ENCODE measurements around the gene CRYGS. TPM values are rescaled to one million over a fixed set of nuclear protein-coding genes. Genes with fewer than 3 reads are reported as not detected.

CRYGS gene
- total and polyA plus RNA-seq, 9 of the 15 experiments (the other 6 are each of a cell fraction or from before 2014, with no cell fraction given), result 1.5 to 3.8 (median 2.0) TPM

Other genes with a start within 250 kb of the CRYGS start
Only the 7 nearest of the 8 such genes appear.
- gene DGKG, start 182.1 kb downstream of the CRYGS start, total RNA-seq (2014; rRNA removed), result 0.27 TPM in 1 of 2 replicates, not detected in the other
- 0.35 and 0.36 TPM in 2 replicates for gene DGKG, start 182.1 kb downstream of the CRYGS start, total RNA-seq (2014; rRNA removed; fragmentation: Illumina TruSeq; extraction: Trizol)
- gene DGKG, start 182.1 kb downstream of the CRYGS start, total RNA-seq (2015; rRNA removed; fragmentation: Illumina TruSeq; extraction: Trizol), result 0.04 and 0.15 TPM in 2 replicates
- gene DGKG, start 182.1 kb downstream of the CRYGS start, total RNA-seq (2021), result 0.29 TPM in 1 of 2 replicates, not detected in the other
- 0.14 TPM in 1 of 2 replicates, not detected in the other for gene DGKG, start 182.1 kb downstream of the CRYGS start, polyA plus RNA-seq (2011; rRNA removed)
- 0.18 TPM in 1 of 2 replicates, not detected in the other for gene DGKG, start 182.1 kb downstream of the CRYGS start, polyA plus RNA-seq (2014; fragmentation: Illumina TruSeq; extraction: Trizol)
- under 1 TPM; 0.13 to 0.15 TPM for gene DGKG, start 182.1 kb downstream of the CRYGS start, polyA plus RNA-seq (2014; fragmentation: Nextera tagmentation; extraction: Ambion mirVana)
- 0.01 and 0.35 TPM in 2 replicates for gene DGKG, start 182.1 kb downstream of the CRYGS start, polyA plus RNA-seq (2014; rRNA removed)
- gene TBCCD1, start 23.0 kb upstream of the CRYGS start, total RNA-seq (2014; rRNA removed), result 17.7 and 22.7 TPM in 2 replicates
- gene TBCCD1, start 23.0 kb upstream of the CRYGS start, total RNA-seq (2014; rRNA removed; fragmentation: Illumina TruSeq; extraction: Trizol), result 26.2 and 26.8 TPM in 2 replicates
- 21.1 and 21.2 TPM in 2 replicates for gene TBCCD1, start 23.0 kb upstream of the CRYGS start, total RNA-seq (2015; rRNA removed; fragmentation: Illumina TruSeq; extraction: Trizol)
- gene TBCCD1, start 23.0 kb upstream of the CRYGS start, total RNA-seq (2021), result 18.4 and 20.9 TPM in 2 replicates
- gene TBCCD1, start 23.0 kb upstream of the CRYGS start, polyA plus RNA-seq (2011; rRNA removed), result 26.0 and 31.1 TPM in 2 replicates
- gene TBCCD1, start 23.0 kb upstream of the CRYGS start, polyA plus RNA-seq (2014; fragmentation: Illumina TruSeq; extraction: Trizol), result 18.4 and 22.2 TPM in 2 replicates
- 10 to 100 TPM; 18.9 to 21.4 TPM for gene TBCCD1, start 23.0 kb upstream of the CRYGS start, polyA plus RNA-seq (2014; fragmentation: Nextera tagmentation; extraction: Ambion mirVana)
- gene TBCCD1, start 23.0 kb upstream of the CRYGS start, polyA plus RNA-seq (2014; rRNA removed), result 16.2 and 17.9 TPM in 2 replicates
- gene DNAJB11, start 26.3 kb upstream of the CRYGS start, total RNA-seq (2014; rRNA removed), result 68.1 and 71.4 TPM in 2 replicates
- 63.8 and 65.7 TPM in 2 replicates for gene DNAJB11, start 26.3 kb upstream of the CRYGS start, total RNA-seq (2014; rRNA removed; fragmentation: Illumina TruSeq; extraction: Trizol)
- gene DNAJB11, start 26.3 kb upstream of the CRYGS start, total RNA-seq (2015; rRNA removed; fragmentation: Illumina TruSeq; extraction: Trizol), result 67.1 and 67.7 TPM in 2 replicates
- gene DNAJB11, start 26.3 kb upstream of the CRYGS start, total RNA-seq (2021), result 44.4 and 49.3 TPM in 2 replicates
- 29.9 and 40.1 TPM in 2 replicates for gene DNAJB11, start 26.3 kb upstream of the CRYGS start, polyA plus RNA-seq (2011; rRNA removed)
- 48.7 and 63.9 TPM in 2 replicates for gene DNAJB11, start 26.3 kb upstream of the CRYGS start, polyA plus RNA-seq (2014; fragmentation: Illumina TruSeq; extraction: Trizol)
- 10 to 100 TPM; 14.8 to 16.7 TPM for gene DNAJB11, start 26.3 kb upstream of the CRYGS start, polyA plus RNA-seq (2014; fragmentation: Nextera tagmentation; extraction: Ambion mirVana)
- 74.7 and 77.0 TPM in 2 replicates for gene DNAJB11, start 26.3 kb upstream of the CRYGS start, polyA plus RNA-seq (2014; rRNA removed)
- not detected in 2 replicates for gene AHSG, start 68.7 kb upstream of the CRYGS start, total RNA-seq (2014; rRNA removed)
- not detected in 2 replicates for gene AHSG, start 68.7 kb upstream of the CRYGS start, total RNA-seq (2014; rRNA removed; fragmentation: Illumina TruSeq; extraction: Trizol)
- gene AHSG, start 68.7 kb upstream of the CRYGS start, total RNA-seq (2015; rRNA removed; fragmentation: Illumina TruSeq; extraction: Trizol), result not detected in 2 replicates
- 0.69 and 1.2 TPM in 2 replicates for gene AHSG, start 68.7 kb upstream of the CRYGS start, total RNA-seq (2021)
- gene AHSG, start 68.7 kb upstream of the CRYGS start, polyA plus RNA-seq (2011; rRNA removed), result not detected in 2 replicates
- gene AHSG, start 68.7 kb upstream of the CRYGS start, polyA plus RNA-seq (2014; fragmentation: Illumina TruSeq; extraction: Trizol), result not detected in 2 replicates
- not detected for gene AHSG, start 68.7 kb upstream of the CRYGS start, polyA plus RNA-seq (2014; fragmentation: Nextera tagmentation; extraction: Ambion mirVana)
- gene AHSG, start 68.7 kb upstream of the CRYGS start, polyA plus RNA-seq (2014; rRNA removed), result not detected in 2 replicates
- not detected in 2 replicates for gene FETUB, start 96.0 kb upstream of the CRYGS start, total RNA-seq (2014; rRNA removed)
- not detected in 2 replicates for gene FETUB, start 96.0 kb upstream of the CRYGS start, total RNA-seq (2014; rRNA removed; fragmentation: Illumina TruSeq; extraction: Trizol)
- gene FETUB, start 96.0 kb upstream of the CRYGS start, total RNA-seq (2015; rRNA removed; fragmentation: Illumina TruSeq; extraction: Trizol), result not detected in 2 replicates
- gene FETUB, start 96.0 kb upstream of the CRYGS start, total RNA-seq (2021), result not detected in 2 replicates
- gene FETUB, start 96.0 kb upstream of the CRYGS start, polyA plus RNA-seq (2011; rRNA removed), result not detected in 2 replicates
- gene FETUB, start 96.0 kb upstream of the CRYGS start, polyA plus RNA-seq (2014; fragmentation: Illumina TruSeq; extraction: Trizol), result not detected in 2 replicates
- gene FETUB, start 96.0 kb upstream of the CRYGS start, polyA plus RNA-seq (2014; fragmentation: Nextera tagmentation; extraction: Ambion mirVana), result not detected
- gene FETUB, start 96.0 kb upstream of the CRYGS start, polyA plus RNA-seq (2014; rRNA removed), result not detected in 2 replicates
- not detected in 2 replicates for gene HRG, start 121.6 kb upstream of the CRYGS start, total RNA-seq (2014; rRNA removed)
- not detected in 2 replicates for gene HRG, start 121.6 kb upstream of the CRYGS start, total RNA-seq (2014; rRNA removed; fragmentation: Illumina TruSeq; extraction: Trizol)
- gene HRG, start 121.6 kb upstream of the CRYGS start, total RNA-seq (2015; rRNA removed; fragmentation: Illumina TruSeq; extraction: Trizol), result not detected in 2 replicates
- not detected in 2 replicates for gene HRG, start 121.6 kb upstream of the CRYGS start, total RNA-seq (2021)
- gene HRG, start 121.6 kb upstream of the CRYGS start, polyA plus RNA-seq (2011; rRNA removed), result not detected in 2 replicates
- gene HRG, start 121.6 kb upstream of the CRYGS start, polyA plus RNA-seq (2014; fragmentation: Illumina TruSeq; extraction: Trizol), result not detected in 2 replicates
- gene HRG, start 121.6 kb upstream of the CRYGS start, polyA plus RNA-seq (2014; fragmentation: Nextera tagmentation; extraction: Ambion mirVana), result not detected
- not detected in 2 replicates for gene HRG, start 121.6 kb upstream of the CRYGS start, polyA plus RNA-seq (2014; rRNA removed)
- not detected in 2 replicates for gene KNG1, start 173.0 kb upstream of the CRYGS start, total RNA-seq (2014; rRNA removed)
- gene KNG1, start 173.0 kb upstream of the CRYGS start, total RNA-seq (2014; rRNA removed; fragmentation: Illumina TruSeq; extraction: Trizol), result not detected in 2 replicates
- not detected in 2 replicates for gene KNG1, start 173.0 kb upstream of the CRYGS start, total RNA-seq (2015; rRNA removed; fragmentation: Illumina TruSeq; extraction: Trizol)
- gene KNG1, start 173.0 kb upstream of the CRYGS start, total RNA-seq (2021), result 0.07 and 0.09 TPM in 2 replicates
- not detected in 2 replicates for gene KNG1, start 173.0 kb upstream of the CRYGS start, polyA plus RNA-seq (2011; rRNA removed)
- gene KNG1, start 173.0 kb upstream of the CRYGS start, polyA plus RNA-seq (2014; fragmentation: Illumina TruSeq; extraction: Trizol), result not detected in 2 replicates
- gene KNG1, start 173.0 kb upstream of the CRYGS start, polyA plus RNA-seq (2014; fragmentation: Nextera tagmentation; extraction: Ambion mirVana), result not detected
- not detected in 2 replicates for gene KNG1, start 173.0 kb upstream of the CRYGS start, polyA plus RNA-seq (2014; rRNA removed)